GM12878 (cell line): ENCODE measurements around the gene UBASH3A. TPM values are rescaled to one million over a fixed set of nuclear protein-coding genes. Genes with fewer than 3 reads are reported as not detected.

Experiments
- ATAC-seq: fragments of 200-7000 bp; cut with Tn5 transposase; 3 replicates; pipeline ENCODE4 v1.9.1; 2020; ENCODE audit warnings: mild to moderate bottlenecking, moderate library complexity
- BruUV-seq: library from RNA; stranded (reverse); fragments of 400-500 nt; replicated peaks from 2 replicates; lab custom pipeline; 2021; lab: Mats Ljungman, UMichigan
- CTCF ChIA-PET: fragments of 300-600 bp; sonication (Branson Sonifier 250); formaldehyde crosslinking; extraction: SDS; loops from one replicate; lab custom pipeline; 2021; ENCODE audit warnings: inconsistent platforms; lab: Yijun Ruan, JAX
- POLR2A ChIA-PET: fragments of 350-600 bp; formaldehyde crosslinking; extraction: SDS; loops from one replicate; lab custom pipeline; 2021; ENCODE audit warnings: inconsistent platforms; lab: Charles Lee
- RAD21 ChIA-PET: fragments of 300-600 bp; sonication (Branson Sonifier 250); formaldehyde crosslinking; loops from one replicate; lab custom pipeline; 2023; ENCODE audit warnings: antibody characterized with exemption; ENCODE audit not compliant: unreplicated experiment; lab: Charles Lee
- SMC1A ChIA-PET: fragments of 300-600 bp; sonication (Branson Sonifier 250); formaldehyde crosslinking; loops from one replicate; lab custom pipeline; 2023; ENCODE audit not compliant: unreplicated experiment, uncharacterized antibody; lab: Charles Lee
- DNase-seq: peaks from one replicate; pipeline ENCODE4 v3.0.0-alpha.2; 2011; ENCODE audit warnings: low read depth, low spot score
- FAIRE-seq: peaks from 3 replicates; lab custom pipeline; 2011; peaks lifted over from hg19 to GRCh38; lab: Jason Lieb, UNC
- H2AFZ ChIP-seq: 2 replicates; pipeline ENCODE4 v1.6.0; 2011; ENCODE audit warnings: low read depth, low read length, control low read depth; ENCODE audit not compliant: control insufficient read depth
- H3K27ac ChIP-seq: 2 replicates; pipeline ENCODE4 v1.5.1; 2011; ENCODE audit warnings: control low read depth; ENCODE audit not compliant: control insufficient read depth, insufficient read depth
- H3K27me3 ChIP-seq, 2 experiments: replicated peaks in 1 of 2; 2 replicates each; pipeline versions ENCODE4 v1.6.0 to v1.6.1; 2011; ENCODE audit warnings: low read length in 1 of 2; ENCODE audit not compliant: control insufficient read depth in 2 of 2, insufficient read depth in 2 of 2
- H3K36me3 ChIP-seq, 2 experiments: 2 replicates each; pipeline ENCODE4 v1.5.1; 2011; ENCODE audit warnings: low read length in 1 of 2; ENCODE audit not compliant: control insufficient read depth in 2 of 2, insufficient read depth in 2 of 2
- H3K4me1 ChIP-seq: 2 replicates; pipeline ENCODE4 v1.6.1; 2011; ENCODE audit warnings: mild to moderate bottlenecking, low read length, moderate library complexity, mixed read lengths; ENCODE audit not compliant: control insufficient read depth, insufficient read depth
- H3K4me2 ChIP-seq: 2 replicates; pipeline ENCODE4 v1.6.0; 2011; ENCODE audit warnings: control low read depth; ENCODE audit not compliant: control insufficient read depth, insufficient read depth
- H3K4me3 ChIP-seq: fragments of 200-600 bp; sonication (generic); 2 replicates; pipeline ENCODE4 v1.5.1; 2016
- H3K79me2 ChIP-seq: 2 replicates; pipeline ENCODE4 v1.6.0; 2011; ENCODE audit warnings: low read length; ENCODE audit not compliant: control insufficient read depth, insufficient read depth
- H3K9ac ChIP-seq: 2 replicates; pipeline ENCODE4 v1.8.0; 2011; ENCODE audit warnings: low read length, control low read depth, mixed read lengths; ENCODE audit not compliant: control insufficient read depth, insufficient read depth
- H3K9me3 ChIP-seq: replicated peaks from 3 replicates; pipeline ENCODE4 v1.5.1; 2011; ENCODE audit warnings: mild to moderate bottlenecking, low read length; ENCODE audit not compliant: control insufficient read depth, insufficient read depth
- H4K20me1 ChIP-seq: 2 replicates; pipeline ENCODE4 v1.6.0; 2011; ENCODE audit not compliant: control insufficient read depth, insufficient read depth
- BCL11A ChIP-seq: IDR thresholded peaks from 2 replicates; pipeline ENCODE4 v1.6.1; 2011; ENCODE audit warnings: low read depth, low read length
- CEBPZ ChIP-seq: fragments of 150-350 bp; IDR thresholded peaks from 2 replicates; pipeline ENCODE4 v1.6.1; 2016; ENCODE audit warnings: low read depth, low read length
- ELK1 ChIP-seq: IDR thresholded peaks from 2 replicates; pipeline ENCODE4 v1.6.1; 2012; ENCODE audit warnings: low read depth, low read length, improper control_type of control experiment
- IKZF2 ChIP-seq, 2 experiments: fragments of 450-650 bp; IDR thresholded peaks; 2 replicates each; pipeline ENCODE4 v1.6.1; 2017; ENCODE audit warnings: mild to moderate bottlenecking in 2 of 2, moderate library complexity in 2 of 2
- MTA3 ChIP-seq: IDR thresholded peaks from 2 replicates; pipeline ENCODE4 v1.6.1; 2012; ENCODE audit warnings: low read length, inconsistent platforms, borderline replicate concordance
- NBN ChIP-seq: fragments of 450-650 bp; IDR thresholded peaks from 2 replicates; pipeline ENCODE4 v1.6.1; 2016
- NR2F1 ChIP-seq: fragments of 450-650 bp; conservative IDR thresholded peaks from 2 replicates; pipeline ENCODE4 v1.6.1; 2017; ENCODE audit warnings: mild to moderate bottlenecking
- NRF1 ChIP-seq: conservative IDR thresholded peaks from 2 replicates; pipeline ENCODE4 v1.6.1; 2011; ENCODE audit warnings: mild to moderate bottlenecking, low read depth, low read length, improper control_type of control experiment
- RUNX3 ChIP-seq: IDR thresholded peaks from 2 replicates; pipeline ENCODE4 v1.6.1; 2012; ENCODE audit warnings: low read length, inconsistent platforms
- SMARCA5 ChIP-seq: fragments of 450-650 bp; IDR thresholded peaks from 2 replicates; pipeline ENCODE4 v1.6.1; 2017; ENCODE audit warnings: mild to moderate bottlenecking
- SREBF1 ChIP-seq: IDR thresholded peaks from 2 replicates; pipeline ENCODE4 v1.6.1; 2012; ENCODE audit warnings: mild to moderate bottlenecking, low read length
- SRF ChIP-seq, 2 experiments: IDR thresholded peaks; 2 replicates each; pipeline ENCODE4 v1.6.1; 2011; ENCODE audit warnings: low read depth in 2 of 2, low read length in 2 of 2, mild to moderate bottlenecking in 1 of 2, moderate library complexity in 1 of 2
- SUPT20H ChIP-seq: IDR thresholded peaks from 2 replicates; pipeline ENCODE4 v1.6.1; 2011; ENCODE audit warnings: low read depth, mild to moderate bottlenecking, low read length, moderate library complexity, borderline replicate concordance; ENCODE audit not compliant: control insufficient read depth
- TARDBP ChIP-seq: IDR thresholded peaks from 2 replicates; pipeline ENCODE4 v1.6.1; 2016; ENCODE audit warnings: borderline replicate concordance
- USF1 ChIP-seq: IDR thresholded peaks from 2 replicates; pipeline ENCODE4 v1.6.1; 2011; ENCODE audit warnings: borderline replicate concordance, low read depth, mild to moderate bottlenecking, moderate library complexity, mixed read lengths, low read length; ENCODE audit not compliant: insufficient read depth; ENCODE audit errors: extremely low read length
- YBX1 ChIP-seq: fragments of 450-650 bp; IDR thresholded peaks from 2 replicates; pipeline ENCODE4 v1.6.1; 2016; ENCODE audit warnings: antibody characterized with exemption
- ZBTB33 ChIP-seq: fragments of 450-650 bp; IDR thresholded peaks from 2 replicates; pipeline ENCODE4 v1.6.1; 2017; ENCODE audit warnings: mild to moderate bottlenecking
- ZNF207 ChIP-seq: fragments of 450-650 bp; IDR thresholded peaks from 2 replicates; pipeline ENCODE4 v1.6.1; 2014; ENCODE audit warnings: antibody characterized with exemption, mild to moderate bottlenecking, borderline replicate concordance
- WGBS: methylation state at CpG from one replicate; pipeline ENCODE4 v1.1.6; 2016; ENCODE audit warnings: low lambda C conversion rate; ENCODE audit not compliant: insufficient replicate concordance, insufficient coverage; ENCODE audit errors: missing lambda C conversion rate; 5-methylcytosine and 5-hydroxymethylcytosine counted together
- in situ Hi-C: fragments of 300-500 bp; cut with MboI; formaldehyde crosslinking; loops from 9 replicates; pipeline ENCODE4 v1.14.3; 2018; ENCODE audit warnings: mixed read lengths
- intact Hi-C: fragments of 100-400 bp; cut with micrococcal nuclease; formaldehyde crosslinking; loops from one replicate; pipeline ENCODE4 v1.14.2; 2022; ENCODE audit not compliant: unreplicated experiment
- polyA plus RNA-seq, 11 experiments: library from polyadenylated mRNA; depleted of rRNA in 4 of 11; unstranded in 6 of 11; stranded (reverse) in 5 of 11; fragments of >200 nt; fragmentation: Nextera tagmentation in 4 of 11; fragmentation: Illumina TruSeq in 1 of 11; extraction: Ambion mirVana in 4 of 11; extraction: Trizol in 1 of 11; gene quantifications; 1 replicate in 1 of 11; 2 replicates in 10 of 11; pipeline versions ENCODE4 v1.2.1 to v1.2.3, GENCODE V29; 2011 to 2016; ENCODE audit warnings: inconsistent platforms in 2 of 11, missing spikeins in 2 of 11, low read depth in 1 of 11
- total RNA-seq, 4 experiments: library from RNA; depleted of rRNA in 3 of 4; stranded (reverse); fragments of >200 nt in 3 of 4; fragmentation: Illumina TruSeq in 1 of 4; extraction: Trizol in 1 of 4; gene quantifications; 2 replicates each; pipeline versions ENCODE4 v1.2.1 to v1.2.3, GENCODE V29; 2013 to 2021

UBASH3A gene
- total and polyA plus RNA-seq, 10 of the 15 experiments (the other 5 are each of a cell fraction or from before 2014, with no cell fraction given) = 0.04 to 0.39 (median 0.23) TPM; not detected in 1

- TF ChIP-seq NBN = no peak
- no peak for TF ChIP-seq NRF1
- TF ChIP-seq ZNF207 = no peak
- no peak for TF ChIP-seq YBX1
- TF ChIP-seq SMARCA5 = no peak
- no peak for TF ChIP-seq RUNX3
- TF ChIP-seq ZBTB33 = no peak
Observed at GRCh38 chr21:42358261-42358660, 45.4 kb upstream of the UBASH3A start (continued).

- Histone ChIP-seq H4K20me1 (no peaks in the 10 kb centered on the region), H3K36me3 (no peaks in the 10 kb centered on the region), H3K27me3 (no peaks in the 10 kb centered on the region; a peak in 2 of 4 replicates), H3K4me2 (no peak overlapping the region), H2AFZ (no peak overlapping the region), H3K9me3 (peaks cover 16% of the 10 kb centered on the region), H3K4me1 (peaks cover 11% of the 10 kb centered on the region), H3K27ac (no peak overlapping the region), H3K9ac (no peak overlapping the region), H3K79me2 (no peaks in the 10 kb centered on the region), H3K4me3 (no peak overlapping the region)
- FAIRE-seq = no peak
- no peak for ATAC-seq
- intact Hi-C loops (no loop called here), in situ Hi-C loops (no loop called here)
- ChIA-PET CTCF (interaction anchor here (0.7 kb wide), 1 partner anchor 46 kb away, joined by 3 read pairs; no protein-coding TSS in a partner anchor), RAD21 (no interaction called here), POLR2A (interaction anchor here (0.7 kb wide), 1 partner anchor 930 kb away, joined by 3 read pairs; no protein-coding TSS in a partner anchor), SMC1A (interaction anchor here (0.7 to 1.2 kb wide), 2 partner anchors 23 to 42 kb away, joined by 3 read pairs; no protein-coding TSS in a partner anchor)
- 63% methylated on average over 13 of the region's 13 CpGs for WGBS
- DNase-seq = no peak
- no TSS peak for BruUV-seq
- no peak for TF ChIP-seq ELK1
- no peak for TF ChIP-seq MTA3
- TF ChIP-seq TARDBP = no peak
- TF ChIP-seq SREBF1 = no peak
- no peak for TF ChIP-seq CEBPZ
- no peak for TF ChIP-seq USF1
- no peak for TF ChIP-seq BCL11A
- no peak for TF ChIP-seq SUPT20H
- no peak for TF ChIP-seq NR2F1
- TF ChIP-seq IKZF2 (IDR thresholded peaks at IDR 0.05) = no peak
- TF ChIP-seq SRF (IDR thresholded peaks at IDR 0.05; ENCODE audit: low read depth in 2 of 2, low read length in 2 of 2) = no peak
Observed at GRCh38 chr21:42358937-42359336, 44.8 kb upstream of the UBASH3A start.
